Ovary (tissue), 9 donors: ENCODE data around the gene TMEM219. TPM values are rescaled to one million over a fixed set of nuclear protein-coding genes. Genes with fewer than 3 reads are reported as not detected.
A peak's percentile ranks its signal among the peaks of the same experiment; 100 is the strongest.

Experiments used
- DNase-seq, 5 donors: peaks; one replicate each; pipeline ENCODE4 v3.0.0-alpha.2; 2019 to 2020
- H3K27ac ChIP-seq, 2 donors: fragments of 200-600 bp; one replicate each; pipeline versions ENCODE4 v1.5.1 to v1.8.0; 2019 to 2022
- H3K27me3 ChIP-seq: fragments of 200-600 bp; one replicate; pipeline ENCODE4 v1.8.0; 2022
- H3K36me3 ChIP-seq: fragments of 200-600 bp; sonication (generic); one replicate; pipeline ENCODE4 v1.5.1; 2019
- H3K4me1 ChIP-seq: one replicate; pipeline ENCODE4 v1.8.1; 2013; ENCODE audit warnings: mild to moderate bottlenecking, moderate library complexity; ENCODE audit not compliant: insufficient read depth
- H3K4me3 ChIP-seq: fragments of 200-600 bp; sonication (generic); one replicate; pipeline ENCODE4 v1.5.1; 2017
- H3K9me3 ChIP-seq, 2 donors: fragments of 200-600 bp in 1 of 2; sonication (generic) in 1 of 2; one replicate each; pipeline versions ENCODE4 v1.5.1 to v1.8.1; 2013 to 2019; ENCODE audit warnings: mild to moderate bottlenecking in 1 of 2, moderate library complexity in 1 of 2
- CTCF ChIP-seq, 3 donors: fragments of 450-650 bp in 2 of 3; fragments of 200-600 bp in 1 of 3; IDR thresholded peaks; one replicate each; pipeline versions ENCODE4 v1.5.1 to v1.8.0; 2016 to 2022; ENCODE audit warnings: antibody characterized with exemption in 3 of 3, mild to moderate bottlenecking in 1 of 3
- EP300 ChIP-seq: sonication (generic); formaldehyde crosslinking; IDR thresholded peaks from one replicate; pipeline ENCODE4 v1.6.1; 2017; ENCODE audit warnings: antibody characterized with exemption
- POLR2A ChIP-seq: fragments of 450-650 bp; IDR thresholded peaks from one replicate; pipeline ENCODE4 v1.6.1; 2017; ENCODE audit warnings: antibody characterized with exemption, mild to moderate bottlenecking, moderate library complexity
- WGBS, 3 donors: extraction: QIAGEN DNeasy Blood & Tissue Kit in 1 of 3; methylation state at CpG; one replicate each; pipeline versions ENCODE4 v1.1.5 to v1.1.7; 2013 to 2017; 5-methylcytosine and 5-hydroxymethylcytosine counted together
- intact Hi-C, 4 donors: fragments of 100-400 bp; cut with DNase I; formaldehyde crosslinking; loops; one replicate each; pipeline versions ENCODE4 v1.11.0 to v1.15.1; 2022 to 2023
- polyA plus RNA-seq, 2 donors: library from polyadenylated mRNA; stranded (reverse); fragments of 200-250 nt in 1 of 2; fragments of 350-450 nt in 1 of 2; fragmentation: Illumina TruSeq in 1 of 2; extraction: RNeasy Lipid Tissue Mini Kit (QIAGEN cat#74804) in 1 of 2; gene quantifications; one replicate each; pipeline ENCODE4 v1.2.3, GENCODE V29; 2013 to 2014
- total RNA-seq, 7 donors: library from RNA; depleted of rRNA in 2 of 7; stranded (reverse); fragments of >200 nt in 2 of 7; fragmentation: NEBNext Ultra II Directional in 3 of 7; extraction: Animal tissue kit (Norgen Biotek cat#: 25700) in 3 of 7; gene quantifications; one replicate each; pipeline versions ENCODE4 v1.1.0 to v1.2.4, GENCODE V29; 2016 to 2023
- donor health status: DM: no; HTN: no; CAD: no; lungs with moderate emphysema.
- donor health status: DM: no; HTN: no; CAD: no.
- donor health status: Bipolar disorder and iron deficiency.
- donor health status: DM: yes; HTN: yes; CAD: no.
- donor health status: DM: no; HTN: no; CAD: no.
- donor health status: DM: yes; HTN: yes; CAD: no.

TMEM219 gene
- total and polyA plus RNA-seq, 9 donors = 81.3 to 143 (median 87.4) TPM

GRCh38 chr16:29972992-29973383 is 11.1 kb downstream of the TMEM219 start:
- TF ChIP-seq CTCF (IDR thresholded peaks at IDR 0.05) (no peak), EP300 (no peak), POLR2A (no peak)
- Histone ChIP-seq H3K4me1 (peaks cover 13% of the 10 kb centered on the region), H3K9me3 (no peaks in the 10 kb centered on the region), H3K27ac (peak overlapping the region in 1 of 2 donors; percentile 82), H3K4me3 (no peak overlapping the region), H3K36me3 (no peaks in the 10 kb centered on the region), H3K27me3 (no peaks in the 10 kb centered on the region)
- no peak for DNase-seq
- intact Hi-C loops = no loop called here
- 61 to 70% (median 65%) methylated on average over 6 of the region's 6 CpGs for WGBS, 3 donors

GRCh38 chr16:29973384-29974246 is 11.7 kb downstream of the TMEM219 start, which contains the start of gene TAOK2:
Gene TAOK2, plus strand, starts transcription at chr16:29973868. Its CDS starts 3,905 bp downstream, at chr16:29977773.
- 2 to 3% (median 2%) methylated on average over 75 of the region's 75 CpGs for WGBS, 3 donors
- intact Hi-C loops = no loop called here
- DNase-seq = peak; percentile 98 to 99 (median 99)
- Histone ChIP-seq H3K4me3 (peak within 1 kb of the TSS; percentile 87), H3K27me3 (no peaks in the 10 kb centered on the region), H3K36me3 (no peaks in the 10 kb centered on the region), H3K4me1 (peaks cover 13% of the 10 kb centered on the region), H3K27ac (peak within 1 kb of the TSS; percentile 82 to 86), H3K9me3 (no peaks in the 10 kb centered on the region)
- TF ChIP-seq POLR2A (peak; percentile 90), CTCF (IDR thresholded peaks at IDR 0.05) (no peak)

GRCh38 chr16:29974291-29975133 is 12.6 kb downstream of the TMEM219 start:
- Histone ChIP-seq H3K36me3 (no peaks in the 10 kb centered on the region), H3K4me1 (peaks cover 13% of the 10 kb centered on the region), H3K4me3 (peak overlapping the region; percentile 87), H3K9me3 (no peaks in the 10 kb centered on the region), H3K27me3 (no peaks in the 10 kb centered on the region), H3K27ac (peak overlapping the region; percentile 82 to 86)
- 1 to 2% (median 1%) methylated on average over 29 to 31 of the region's 31 CpGs for WGBS, 3 donors
- intact Hi-C loops = no loop called here
- peak in 2 of 5 donors; percentile 52 to 57 for DNase-seq
- TF ChIP-seq EP300 (no peak), POLR2A (no peak), CTCF (IDR thresholded peaks at IDR 0.05) (no peak)

GRCh38 chr16:29975134-29975538 is 13.3 kb downstream of the TMEM219 start:
- peaks cover 13% of the 10 kb centered on the region for H3K4me1 ChIP-seq
- H3K27ac ChIP-seq = peak overlapping the region in 1 of 2 donors; percentile 7
- peak in 1 of 5 donors; percentile 20 for DNase-seq
- no peaks in the 10 kb centered on the region for H3K36me3 ChIP-seq
- peak overlapping the region; percentile 87 for H3K4me3 ChIP-seq
- H3K27me3 ChIP-seq = no peaks in the 10 kb centered on the region
- intact Hi-C loops = no loop called here
- H3K9me3 ChIP-seq = no peaks in the 10 kb centered on the region
- WGBS, 3 donors = 27 to 35% (median 35%) methylated on average over 5 of the region's 5 CpGs
- TF ChIP-seq CTCF (IDR thresholded peaks at IDR 0.05) (no peak), POLR2A (no peak), EP300 (no peak)
